HG03469 (cell line): Measurements from ENCODE around the gene FGF12.
A peak's percentile ranks its signal among the peaks of the same experiment; 100 is the strongest.

ENCODE experiments used
- ATAC-seq: cut with Tn5 transposase; IDR thresholded peaks from one replicate; pipeline ENCODE4 v1.9.1; 2021; ENCODE audit warnings: mild to moderate bottlenecking, moderate library complexity, moderate number of reproducible peaks; ENCODE audit not compliant: unreplicated experiment

The FGF12 gene

GRCh38 chr3:192155194-192155593 lies 572.1 kb downstream of the FGF12 start:
- ATAC-seq, result no peak

- ATAC-seq, result no peak
These were observed 594.1 kb downstream of the FGF12 start for GRCh38 chr3:192133271-192133670.

- ATAC-seq, result peak; percentile 70
These were observed 596.7 kb downstream of the FGF12 start for GRCh38 chr3:192130534-192131132.

GRCh38 chr3:192129586-192129985 lies 597.8 kb downstream of the FGF12 start:
- ATAC-seq, result no peak

- ATAC-seq, result no peak
These were observed 598.4 kb downstream of the FGF12 start for GRCh38 chr3:192128922-192129321.

- no peak for ATAC-seq
These were observed 599.3 kb downstream of the FGF12 start for GRCh38 chr3:192128060-192128459.

- ATAC-seq, result peak; percentile 84
These were observed 604.3 kb downstream of the FGF12 start for GRCh38 chr3:192122832-192123594.

GRCh38 chr3:192121923-192122322 lies 605.4 kb downstream of the FGF12 start:
- ATAC-seq, result no peak

GRCh38 chr3:192108820-192109219 lies 618.5 kb downstream of the FGF12 start:
- ATAC-seq, result no peak

GRCh38 chr3:192106543-192106942 lies 620.8 kb downstream of the FGF12 start:
- ATAC-seq, result no peak

- no peak for ATAC-seq
These were observed 634.8 kb downstream of the FGF12 start for GRCh38 chr3:192092388-192093005.

- no peak for ATAC-seq
These were observed 635.5 kb downstream of the FGF12 start for GRCh38 chr3:192091831-192092230.

GRCh38 chr3:192090586-192090985 lies 636.8 kb downstream of the FGF12 start:
- no peak for ATAC-seq
